Endothelial cell of umbilical vein (primary cell): ENCODE results near the gene FTO. TPM values are rescaled to one million over a fixed set of nuclear protein-coding genes. Genes with fewer than 3 reads are reported as not detected.

ENCODE experiments used
- BruUV-seq: library from RNA; stranded (reverse); fragments of 400-500 nt; replicated peaks from 2 replicates; lab custom pipeline; 2021; lab: Mats Ljungman, UMichigan
- CTCF ChIA-PET: fragments of 300-600, 350-600 bp; sonication (Branson Sonifier 250); formaldehyde crosslinking; loops from one replicate; lab custom pipeline; 2021; ENCODE audit warnings: antibody characterized with exemption, inconsistent platforms; lab: Charles Lee
- POLR2A ChIA-PET: fragments of 300-600, 350-600 bp; sonication (Branson Sonifier 250); formaldehyde crosslinking; loops from one replicate; lab custom pipeline; 2021; ENCODE audit warnings: antibody characterized with exemption, inconsistent platforms; lab: Charles Lee
- DNase-seq: peaks from one replicate; pipeline ENCODE4 v3.0.0-alpha.2; 2011; ENCODE audit warnings: low read depth, low spot score
- FAIRE-seq: peaks from 2 replicates; lab custom pipeline; 2011; peaks lifted over from hg19 to GRCh38; lab: Jason Lieb, UNC
- H2AFZ ChIP-seq: 2 replicates; pipeline ENCODE4 v1.6.0; 2012; ENCODE audit warnings: low read depth, low read length, control low read depth, inconsistent platforms
- H3K27ac ChIP-seq: 2 replicates; pipeline ENCODE4 v1.5.1; 2011; ENCODE audit warnings: low read depth, mild to moderate bottlenecking, control low read depth, low read length, moderate library complexity; ENCODE audit not compliant: insufficient read depth
- H3K27me3 ChIP-seq, 2 experiments: 2 replicates each; pipeline versions ENCODE4 v1.6.0 to v1.6.1; 2011; ENCODE audit warnings: low read length in 2 of 2, mixed read lengths in 1 of 2; ENCODE audit not compliant: control insufficient read depth in 2 of 2, insufficient read depth in 2 of 2
- H3K36me3 ChIP-seq, 2 experiments: 2 replicates in 1 of 2; 3 replicates in 1 of 2; pipeline ENCODE4 v1.5.1; 2011; ENCODE audit warnings: low read length in 2 of 2, mild to moderate bottlenecking in 1 of 2, moderate library complexity in 1 of 2; ENCODE audit not compliant: control insufficient read depth in 2 of 2, insufficient read depth in 2 of 2; ENCODE audit errors: extremely low read depth in 1 of 2
- H3K4me1 ChIP-seq: 3 replicates; pipeline ENCODE4 v1.5.1; 2011; ENCODE audit warnings: mild to moderate bottlenecking, low read length; ENCODE audit not compliant: control insufficient read depth, insufficient read depth; ENCODE audit errors: extremely low read depth
- H3K4me2 ChIP-seq: 2 replicates; pipeline ENCODE4 v1.6.1; 2011; ENCODE audit warnings: low read length, control low read depth, mixed read lengths; ENCODE audit not compliant: insufficient read depth
- H3K4me3 ChIP-seq, 3 experiments: fragments of 200-600 bp in 1 of 3; sonication (generic), shearing (Covaris generic) in 1 of 3; replicated peaks in 1 of 3; 2 replicates each; pipeline ENCODE4 v1.5.1; 2011 to 2016; ENCODE audit warnings: control low read depth in 3 of 3, low read length in 3 of 3, mild to moderate bottlenecking in 2 of 3, inconsistent platforms in 1 of 3, low read depth in 1 of 3, moderate library complexity in 1 of 3; ENCODE audit not compliant: insufficient read depth in 1 of 3
- H3K79me2 ChIP-seq: 2 replicates; pipeline ENCODE4 v1.6.0; 2012; ENCODE audit warnings: low read length, inconsistent platforms; ENCODE audit not compliant: control insufficient read depth, insufficient read depth
- H3K9ac ChIP-seq: replicated peaks from 2 replicates; pipeline ENCODE3; 2011; ENCODE audit warnings: low read length, control low read depth; ENCODE audit not compliant: insufficient read depth; ENCODE audit errors: extremely low read depth
- H3K9me1 ChIP-seq: replicated peaks from 3 replicates; pipeline ENCODE4 v1.6.0; 2011; ENCODE audit warnings: mild to moderate bottlenecking, low read length; ENCODE audit not compliant: control insufficient read depth, insufficient read depth; ENCODE audit errors: extremely low read depth
- H3K9me3 ChIP-seq: replicated peaks from 2 replicates; pipeline ENCODE4 v1.5.1; 2012; ENCODE audit warnings: low read length, inconsistent platforms; ENCODE audit not compliant: control insufficient read depth, insufficient read depth
- H4K20me1 ChIP-seq: replicated peaks from 2 replicates; pipeline ENCODE3; 2011; ENCODE audit warnings: mild to moderate bottlenecking, low read length; ENCODE audit not compliant: control insufficient read depth, insufficient read depth; ENCODE audit errors: extremely low read depth
- EZH2 ChIP-seq: IDR thresholded peaks from 2 replicates; pipeline ENCODE4 v1.6.1; 2012; ENCODE audit warnings: borderline replicate concordance, low read depth, mild to moderate bottlenecking, moderate library complexity, low read length, inconsistent platforms; ENCODE audit not compliant: severe bottlenecking
- FOS ChIP-seq: IDR thresholded peaks from 2 replicates; pipeline ENCODE4 v1.6.1; 2011; ENCODE audit warnings: mild to moderate bottlenecking, low read length, moderate library complexity, borderline replicate concordance; ENCODE audit not compliant: insufficient read depth
- GATA2 ChIP-seq: IDR thresholded peaks from 2 replicates; pipeline ENCODE4 v1.7.0; 2011; ENCODE audit warnings: low read depth, mild to moderate bottlenecking, moderate library complexity, mixed read lengths, low read length; ENCODE audit not compliant: insufficient read length, insufficient read depth
- JUN ChIP-seq: IDR thresholded peaks from 2 replicates; pipeline ENCODE4 v1.6.1; 2011; ENCODE audit warnings: borderline replicate concordance, low read depth; ENCODE audit not compliant: insufficient read length, insufficient read depth
- MYC ChIP-seq: IDR thresholded peaks from one replicate; pipeline ENCODE4 v1.6.1; 2011; ENCODE audit warnings: mild to moderate bottlenecking, low read depth, low read length
- POLR2A ChIP-seq: IDR thresholded peaks from 2 replicates; pipeline ENCODE4 v1.6.1; 2012; ENCODE audit warnings: low read depth, mild to moderate bottlenecking, control low read depth, low read length
- POLR2AphosphoS5 ChIP-seq: IDR thresholded peaks from 2 replicates; pipeline ENCODE4 v1.6.1; 2012; ENCODE audit warnings: low read depth, mild to moderate bottlenecking, control low read depth, low read length, moderate library complexity; ENCODE audit not compliant: insufficient read depth
- dilution Hi-C: fragments of 300-500 bp; cut with MboI; formaldehyde crosslinking; loops from one replicate; pipeline ENCODE4 v1.15.0; 2019; ENCODE audit warnings: low sequenced_read_pairs; ENCODE audit not compliant: extremely low pct_ligation_motif_present
- intact Hi-C: fragments of 100-400 bp; cut with micrococcal nuclease; formaldehyde crosslinking; loops from one replicate; pipeline ENCODE4 v1.10.0; 2022
- polyA plus RNA-seq, 4 experiments: library from polyadenylated mRNA; depleted of rRNA in 3 of 4; stranded (reverse) in 3 of 4; unstranded in 1 of 4; fragments of >200 nt; gene quantifications; 2 replicates each; pipeline versions ENCODE4 v1.2.1 to v1.2.3, GENCODE V29; 2011 to 2012; ENCODE audit warnings: missing spikeins in 1 of 4
- total RNA-seq: library from RNA; stranded (reverse); gene quantifications from 2 replicates; pipeline ENCODE4 v1.2.3, GENCODE V29; 2021
- TF ChIP-seq, protein P1 (sequence below), 2 donors: IDR thresholded peaks; 1 replicate in 1 of 2; 2 replicates in 1 of 2; pipeline ENCODE4 v1.5.1; 2011; ENCODE audit warnings: low read length in 2 of 2, mild to moderate bottlenecking in 2 of 2, moderate library complexity in 2 of 2, control low read depth in 1 of 2, inconsistent platforms in 1 of 2, low read depth in 1 of 2; ENCODE audit not compliant: insufficient read depth in 1 of 2; ENCODE audit errors: extremely low read depth in 1 of 2
- TF ChIP-seq, protein P2 (sequence below): IDR thresholded peaks from 2 replicates; pipeline ENCODE4 v1.6.1; 2011; ENCODE audit not compliant: insufficient read depth, insufficient read length

FTO gene
- total and polyA plus RNA-seq, 2 donors (not counting 3 experiments of a cell fraction or from before 2014, with no cell fraction given) = 48.6 to 87.1 TPM

DNA sequence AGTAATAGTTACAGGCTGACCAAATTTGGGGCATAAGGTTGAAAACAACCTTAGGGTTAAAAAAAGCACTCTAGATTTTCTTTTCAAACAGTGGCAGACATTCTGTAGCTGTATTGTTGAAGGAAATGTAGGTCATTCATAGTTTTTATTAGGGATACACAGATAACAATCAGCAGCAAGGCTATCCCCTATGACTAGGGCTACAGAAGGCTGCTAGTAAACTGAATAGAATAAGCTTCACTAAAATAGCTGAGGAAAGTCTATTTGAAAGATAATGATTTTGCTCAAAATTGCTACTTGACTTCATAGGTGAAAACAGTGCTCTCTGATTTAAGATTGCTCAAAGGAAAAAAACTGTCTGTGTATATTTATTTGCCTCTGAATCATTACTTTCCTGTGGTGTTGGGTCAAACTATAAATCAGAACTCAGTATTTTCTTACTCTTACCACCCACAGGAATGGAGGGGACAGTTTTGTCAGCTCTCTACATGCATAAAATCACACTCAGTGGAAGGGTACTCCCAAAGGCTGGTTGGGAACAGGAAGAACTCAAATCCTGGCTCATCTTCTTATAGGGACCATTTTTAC is 25.1 kb upstream of the FTO start:
- POLR2A ChIA-PET = no interaction called here
- peak; percentile 52 for DNase-seq
- intact Hi-C loops = no loop called here

DNA sequence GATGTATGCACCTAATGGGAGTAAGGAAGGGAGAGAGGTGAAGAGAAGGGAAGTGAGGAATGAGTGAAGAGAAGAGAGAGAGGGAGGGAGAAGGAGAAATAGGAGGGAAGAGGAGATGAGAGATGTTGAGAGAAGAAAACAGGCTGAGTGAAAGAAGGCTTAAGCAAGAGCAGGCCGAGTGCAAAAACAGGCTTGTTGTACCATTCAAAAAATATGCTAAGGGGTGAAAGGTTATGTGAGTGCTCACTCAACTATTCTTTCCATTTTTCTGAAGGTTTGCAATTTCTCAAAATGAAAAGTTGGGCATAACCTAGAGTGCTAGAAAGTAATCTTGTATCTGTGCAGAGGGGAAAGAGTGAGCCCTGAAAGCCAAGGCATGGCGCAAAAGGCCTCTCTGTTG is 23.2 kb upstream of the FTO start:
- intact Hi-C loops = no loop called here
- no peaks in the 10 kb centered on the region for H3K27me3 ChIP-seq
- no peak for DNase-seq
- H3K4me3 ChIP-seq = no peak overlapping the region
- H3K27ac ChIP-seq = no peak overlapping the region
- H4K20me1 ChIP-seq = no peaks in the 10 kb centered on the region
- no peaks in the 10 kb centered on the region for H3K9me1 ChIP-seq
- H3K9me3 ChIP-seq = no peaks in the 10 kb centered on the region
- POLR2A ChIA-PET = no interaction called here
- CTCF ChIA-PET = no interaction called here
- no peaks in the 10 kb centered on the region for H3K36me3 ChIP-seq
- BruUV-seq = no TSS peak
- no peak overlapping the region for H3K4me2 ChIP-seq
- FAIRE-seq = no peak
- dilution Hi-C loops = no loop called here
- H3K79me2 ChIP-seq = no peaks in the 10 kb centered on the region
- TF ChIP-seq GATA2 (no peak), POLR2AphosphoS5 (no peak), FOS (no peak), POLR2A (no peak), JUN (no peak), EZH2 (no peak), MYC (no peak)
- TF ChIP-seq, protein P1, sequence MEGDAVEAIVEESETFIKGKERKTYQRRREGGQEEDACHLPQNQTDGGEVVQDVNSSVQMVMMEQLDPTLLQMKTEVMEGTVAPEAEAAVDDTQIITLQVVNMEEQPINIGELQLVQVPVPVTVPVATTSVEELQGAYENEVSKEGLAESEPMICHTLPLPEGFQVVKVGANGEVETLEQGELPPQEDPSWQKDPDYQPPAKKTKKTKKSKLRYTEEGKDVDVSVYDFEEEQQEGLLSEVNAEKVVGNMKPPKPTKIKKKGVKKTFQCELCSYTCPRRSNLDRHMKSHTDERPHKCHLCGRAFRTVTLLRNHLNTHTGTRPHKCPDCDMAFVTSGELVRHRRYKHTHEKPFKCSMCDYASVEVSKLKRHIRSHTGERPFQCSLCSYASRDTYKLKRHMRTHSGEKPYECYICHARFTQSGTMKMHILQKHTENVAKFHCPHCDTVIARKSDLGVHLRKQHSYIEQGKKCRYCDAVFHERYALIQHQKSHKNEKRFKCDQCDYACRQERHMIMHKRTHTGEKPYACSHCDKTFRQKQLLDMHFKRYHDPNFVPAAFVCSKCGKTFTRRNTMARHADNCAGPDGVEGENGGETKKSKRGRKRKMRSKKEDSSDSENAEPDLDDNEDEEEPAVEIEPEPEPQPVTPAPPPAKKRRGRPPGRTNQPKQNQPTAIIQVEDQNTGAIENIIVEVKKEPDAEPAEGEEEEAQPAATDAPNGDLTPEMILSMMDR (IDR thresholded peaks at IDR 0.05; ENCODE audit: extremely low read depth in 1 of 2, insufficient read depth in 1 of 2, low read depth in 1 of 2, low read length in 2 of 2) = no peak
- TF ChIP-seq, protein P2, sequence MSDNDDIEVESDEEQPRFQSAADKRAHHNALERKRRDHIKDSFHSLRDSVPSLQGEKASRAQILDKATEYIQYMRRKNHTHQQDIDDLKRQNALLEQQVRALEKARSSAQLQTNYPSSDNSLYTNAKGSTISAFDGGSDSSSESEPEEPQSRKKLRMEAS = no peak
- H3K4me1 ChIP-seq = no peaks in the 10 kb centered on the region
- H3K9ac ChIP-seq = no peak overlapping the region
- H2AFZ ChIP-seq = no peak overlapping the region

More for the DNA sequence above, 25.1 kb upstream of the FTO start:
- no peaks in the 10 kb centered on the region for H3K9me1 ChIP-seq
- no peak for TF ChIP-seq MYC
- peak; percentile 55 for TF ChIP-seq GATA2
- CTCF ChIA-PET = interaction anchor here (0.7 to 1.0 kb wide), 3 partner anchors 9 to 217 kb away, joined by 3 to 4 read pairs (median 3); no protein-coding TSS in a partner anchor
- no peaks in the 10 kb centered on the region for H3K36me3 ChIP-seq
- no peak overlapping the region for H2AFZ ChIP-seq
- no peaks in the 10 kb centered on the region for H3K79me2 ChIP-seq
- H3K9ac ChIP-seq = no peak overlapping the region
- H3K9me3 ChIP-seq = no peaks in the 10 kb centered on the region
- no peak overlapping the region for H3K27ac ChIP-seq
- dilution Hi-C loops = no loop called here
- no peak overlapping the region for H3K4me3 ChIP-seq
- no TSS peak for BruUV-seq
- no peak overlapping the region for H3K4me2 ChIP-seq
- no peaks in the 10 kb centered on the region for H3K27me3 ChIP-seq
- no peak for FAIRE-seq
- H4K20me1 ChIP-seq = no peaks in the 10 kb centered on the region
- H3K4me1 ChIP-seq = no peaks in the 10 kb centered on the region
